CD4-positive, alpha-beta T cell (primary cell): Measurements from ENCODE around the gene KCNN3. TPM values are rescaled to one million over a fixed set of nuclear protein-coding genes. Genes with fewer than 3 reads are reported as not detected.

Experiments
- ATAC-seq: fragments of 200-7000 bp; cut with Tn5 transposase; one replicate; pipeline ENCODE4 v1.10.0; 2022; ENCODE audit warnings: mild to moderate bottlenecking; ENCODE audit not compliant: poor library complexity
- CTCF ChIA-PET: fragments of 350-600 bp; sonication (Branson Sonifier 250); formaldehyde crosslinking; loops from one replicate; lab custom pipeline; 2021; ENCODE audit warnings: antibody characterized with exemption, inconsistent platforms; lab: Charles Lee
- POLR2A ChIA-PET: fragments of 350-600 bp; sonication (Branson Sonifier 250); formaldehyde crosslinking; loops from one replicate; lab custom pipeline; 2021; ENCODE audit warnings: antibody characterized with exemption, inconsistent platforms; lab: Charles Lee
- DNase-seq, 14 experiments: peaks; one replicate each; pipeline ENCODE4 v3.0.0-alpha.2; 2013 to 2020; ENCODE audit warnings: mixed read lengths in 2 of 14
- H3K27ac ChIP-seq, 2 donors: one replicate each; pipeline versions ENCODE4 v1.5.1 to v1.7.0; 2013; ENCODE audit warnings: low read length in 2 of 2, low read depth in 1 of 2, mild to moderate bottlenecking in 1 of 2
- H3K27me3 ChIP-seq, 2 experiments: 1 replicate in 1 of 2; 2 replicates in 1 of 2; pipeline versions ENCODE4 v1.6.1 to v1.7.0; 2013; ENCODE audit warnings: low read length in 2 of 2, control low read depth in 1 of 2, mild to moderate bottlenecking in 1 of 2, moderate library complexity in 1 of 2; ENCODE audit not compliant: insufficient read depth in 2 of 2, control insufficient read depth in 1 of 2
- H3K36me3 ChIP-seq: one replicate; pipeline ENCODE4 v1.6.1; 2013; ENCODE audit warnings: low read length, control low read depth; ENCODE audit not compliant: insufficient read depth
- H3K4me1 ChIP-seq: one replicate; pipeline ENCODE4 v1.6.1; 2013; ENCODE audit warnings: low read length, control low read depth; ENCODE audit not compliant: insufficient read depth
- H3K4me3 ChIP-seq: one replicate; pipeline ENCODE4 v1.5.1; 2013; ENCODE audit warnings: mild to moderate bottlenecking, low read length, moderate library complexity
- H3K9me3 ChIP-seq, 2 experiments: 1 replicate in 1 of 2; 2 replicates in 1 of 2; pipeline versions ENCODE4 v1.6.1 to v1.7.0; 2013; ENCODE audit warnings: low read length in 2 of 2, mild to moderate bottlenecking in 2 of 2, control low read depth in 1 of 2, moderate library complexity in 1 of 2; ENCODE audit not compliant: control insufficient read depth in 1 of 2, insufficient read depth in 1 of 2
- H3K27ac Mint-ChIP-seq: one replicate; pipeline ENCODE4 v1.8.0; 2020; ENCODE audit warnings: mixed read lengths
- H3K27me3 Mint-ChIP-seq: one replicate; pipeline ENCODE4 v1.8.0; 2021; ENCODE audit warnings: mixed read lengths
- H3K36me3 Mint-ChIP-seq: one replicate; pipeline ENCODE4 v1.8.0; 2021; ENCODE audit warnings: low read depth, mixed read lengths
- H3K4me1 Mint-ChIP-seq: one replicate; pipeline ENCODE4 v1.8.0; 2021; ENCODE audit warnings: low read depth, mixed read lengths
- H3K4me3 Mint-ChIP-seq: one replicate; pipeline ENCODE4 v1.8.0; 2020; ENCODE audit warnings: mild to moderate bottlenecking, mixed read lengths
- H3K9me3 Mint-ChIP-seq: one replicate; pipeline ENCODE4 v1.8.0; 2020; ENCODE audit warnings: mixed read lengths
- intact Hi-C, 2 experiments: fragments of 100-400 bp; cut with DNase I in 1 of 2; cut with micrococcal nuclease in 1 of 2; formaldehyde crosslinking; loops; one replicate each; pipeline versions ENCODE4 v1.15.1 to v1.9.0; 2023 to 2025; cut with DNase I, micrococcal nuclease
- total RNA-seq, 174 experiments: library from RNA in 2 of 174; stranded (reverse) in 2 of 174; gene quantifications; one replicate each; pipeline ENCODE4 v1.2.3 and lab custom pipeline; 2021 to 2026
- TF ChIP-seq, protein P1 (sequence below): fragments of 200-600 bp; IDR thresholded peaks from one replicate; pipeline ENCODE4 v1.8.0; 2022; ENCODE audit warnings: antibody characterized with exemption, mild to moderate bottlenecking

The KCNN3 gene
- total RNA-seq, 2 experiments from 2014 or later: not detected

DNA sequence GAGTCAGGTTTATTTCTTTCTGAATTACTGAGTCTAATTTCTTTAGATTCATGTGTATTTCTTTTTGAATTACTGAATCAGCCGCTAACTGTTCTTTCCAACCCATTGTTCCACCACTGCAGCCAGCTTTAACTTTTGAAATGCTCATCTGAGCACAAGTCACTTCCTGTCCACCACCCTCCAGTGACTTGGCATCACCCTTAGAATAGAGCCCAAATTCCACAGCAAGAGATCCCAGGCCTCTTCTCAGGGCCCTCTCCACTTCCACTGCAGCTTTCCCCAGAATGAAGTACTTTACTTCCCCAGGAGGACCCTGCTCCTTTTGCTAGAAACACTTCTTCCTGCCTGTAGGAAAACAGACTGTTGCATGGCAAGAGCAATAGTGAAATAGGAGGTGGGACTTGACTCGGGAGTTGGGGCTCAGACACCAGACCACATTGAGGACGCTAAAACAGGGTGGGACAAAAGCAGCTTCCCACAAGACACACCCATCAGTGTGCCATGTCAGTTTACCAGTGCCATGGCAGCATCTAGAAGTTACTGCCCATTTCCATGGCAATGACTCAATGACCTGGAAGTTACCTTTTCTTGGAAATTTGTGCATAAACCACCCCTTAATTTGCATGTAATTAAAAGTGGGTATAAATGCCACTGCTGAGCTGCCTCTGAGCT, 205.6 kb downstream of the KCNN3 start:
- H3K4me1 Mint-ChIP-seq: no peaks in the 10 kb centered on the region
- ChIA-PET CTCF (interaction anchor here (1.0 to 1.2 kb wide), 2 partner anchors 31 to 43 kb away, joined by 3 read pairs; no protein-coding TSS in a partner anchor), POLR2A (interaction anchor here (1.1 kb wide), 1 partner anchor 70 kb away, joined by 3 read pairs; no protein-coding TSS in a partner anchor)
- intact Hi-C loops: loop anchor here (5.0 to 10.0 kb wide), 4 partner anchors 102 to 360 kb away; no protein-coding TSS in a partner anchor
- Histone ChIP-seq H3K4me3 (no peak overlapping the region), H3K9me3 (no peaks in the 10 kb centered on the region), H3K4me1 (no peaks in the 10 kb centered on the region), H3K36me3 (no peaks in the 10 kb centered on the region), H3K27me3 (peaks cover 0 to 4% of the 10 kb centered on the region in 2 experiments), H3K27ac (no peak overlapping the region)
- TF ChIP-seq, protein P1, sequence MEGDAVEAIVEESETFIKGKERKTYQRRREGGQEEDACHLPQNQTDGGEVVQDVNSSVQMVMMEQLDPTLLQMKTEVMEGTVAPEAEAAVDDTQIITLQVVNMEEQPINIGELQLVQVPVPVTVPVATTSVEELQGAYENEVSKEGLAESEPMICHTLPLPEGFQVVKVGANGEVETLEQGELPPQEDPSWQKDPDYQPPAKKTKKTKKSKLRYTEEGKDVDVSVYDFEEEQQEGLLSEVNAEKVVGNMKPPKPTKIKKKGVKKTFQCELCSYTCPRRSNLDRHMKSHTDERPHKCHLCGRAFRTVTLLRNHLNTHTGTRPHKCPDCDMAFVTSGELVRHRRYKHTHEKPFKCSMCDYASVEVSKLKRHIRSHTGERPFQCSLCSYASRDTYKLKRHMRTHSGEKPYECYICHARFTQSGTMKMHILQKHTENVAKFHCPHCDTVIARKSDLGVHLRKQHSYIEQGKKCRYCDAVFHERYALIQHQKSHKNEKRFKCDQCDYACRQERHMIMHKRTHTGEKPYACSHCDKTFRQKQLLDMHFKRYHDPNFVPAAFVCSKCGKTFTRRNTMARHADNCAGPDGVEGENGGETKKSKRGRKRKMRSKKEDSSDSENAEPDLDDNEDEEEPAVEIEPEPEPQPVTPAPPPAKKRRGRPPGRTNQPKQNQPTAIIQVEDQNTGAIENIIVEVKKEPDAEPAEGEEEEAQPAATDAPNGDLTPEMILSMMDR: no peak
- H3K27me3 Mint-ChIP-seq: peaks cover 18% of the 10 kb centered on the region
- H3K36me3 Mint-ChIP-seq: no peaks in the 10 kb centered on the region
- no peak overlapping the region for H3K27ac Mint-ChIP-seq
- no peak for ATAC-seq
- DNase-seq: no peak
- no peak overlapping the region for H3K4me3 Mint-ChIP-seq
- H3K9me3 Mint-ChIP-seq: no peaks in the 10 kb centered on the region

DNA sequence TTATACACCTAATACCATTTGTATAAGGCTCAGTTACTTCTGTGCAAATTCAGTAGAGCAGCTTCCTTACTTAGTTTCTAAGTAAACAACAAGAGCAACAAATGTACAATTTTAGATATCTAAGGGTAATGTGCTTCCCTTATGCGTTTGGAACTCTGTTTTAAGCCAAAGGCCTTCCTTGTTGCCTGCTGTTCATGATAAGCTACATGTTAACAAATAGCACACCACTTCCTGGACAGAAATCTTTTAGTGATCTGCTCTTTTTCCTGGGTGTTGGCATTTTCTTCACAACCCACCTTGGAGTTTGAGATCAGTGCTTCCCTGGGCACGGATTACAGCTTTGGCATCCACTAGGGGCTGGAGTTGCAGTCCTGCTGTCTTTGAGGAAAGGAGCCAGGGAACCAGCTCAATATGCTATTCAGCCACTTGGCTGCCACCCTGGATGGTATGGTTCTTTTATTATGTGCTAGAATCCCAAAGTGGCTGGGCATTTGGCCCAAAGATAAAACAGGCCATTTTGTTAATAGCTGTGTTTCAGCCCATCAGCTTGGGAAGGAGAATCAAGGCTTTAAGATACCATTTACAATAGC, 206.5 kb downstream of the KCNN3 start:
- no peaks in the 10 kb centered on the region for H3K9me3 ChIP-seq
- POLR2A ChIA-PET: interaction anchor here (1.1 kb wide), 1 partner anchor 69 kb away, joined by 3 read pairs; no protein-coding TSS in a partner anchor
- H3K4me3 ChIP-seq: no peak overlapping the region
- H3K36me3 ChIP-seq: no peaks in the 10 kb centered on the region
- H3K36me3 Mint-ChIP-seq: no peaks in the 10 kb centered on the region
- DNase-seq (no peak), ATAC-seq (no peak)
- no peaks in the 10 kb centered on the region for H3K4me1 ChIP-seq
- H3K9me3 Mint-ChIP-seq: no peaks in the 10 kb centered on the region
- H3K27me3 ChIP-seq: peaks cover 0 to 8% of the 10 kb centered on the region in 2 experiments
- H3K27ac Mint-ChIP-seq: no peak overlapping the region
- intact Hi-C loops: loop anchor here in 1 of 2 experiments (10.0 kb wide), 2 partner anchors 179 to 361 kb away; no protein-coding TSS in a partner anchor
- no peak overlapping the region for H3K4me3 Mint-ChIP-seq
- TF ChIP-seq, protein P1: no peak
- CTCF ChIA-PET: interaction anchor here (1.0 to 1.2 kb wide), 2 partner anchors 30 to 42 kb away, joined by 3 read pairs; no protein-coding TSS in a partner anchor
- H3K4me1 Mint-ChIP-seq: no peaks in the 10 kb centered on the region
- H3K27ac ChIP-seq: no peak overlapping the region
- H3K27me3 Mint-ChIP-seq: peaks cover 24% of the 10 kb centered on the region

DNA sequence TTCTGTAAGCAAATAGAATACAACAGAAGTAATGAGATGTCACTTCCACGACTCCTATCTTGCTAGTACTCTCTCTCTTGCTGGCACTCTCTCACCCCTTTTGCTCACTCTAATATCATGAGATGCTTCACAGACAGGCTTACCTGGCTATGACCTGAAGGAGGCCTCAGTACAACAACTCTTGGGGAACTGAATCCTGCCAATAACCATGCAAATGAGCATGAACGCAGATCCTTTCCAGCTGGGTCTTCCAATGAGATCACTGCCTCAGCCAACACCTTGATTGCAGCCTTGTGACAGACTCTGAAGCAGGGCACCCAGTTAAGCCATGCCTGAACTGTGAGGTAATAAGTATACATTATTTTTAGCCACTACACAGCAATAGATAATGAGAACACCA, 209.0 kb downstream of the KCNN3 start:
- ATAC-seq: no peak
- ChIA-PET POLR2A (no interaction called here), CTCF (no interaction called here)
- H3K9me3 Mint-ChIP-seq: no peaks in the 10 kb centered on the region
- H3K27ac Mint-ChIP-seq: no peak overlapping the region
- peaks cover 0 to 8% of the 10 kb centered on the region in 2 experiments for H3K27me3 ChIP-seq
- no peaks in the 10 kb centered on the region for H3K36me3 ChIP-seq
- H3K36me3 Mint-ChIP-seq: no peaks in the 10 kb centered on the region
- intact Hi-C loops: loop anchor here in 1 of 2 experiments (10.0 kb wide), 2 partner anchors 176 to 364 kb away; no protein-coding TSS in a partner anchor
- H3K4me1 Mint-ChIP-seq: no peaks in the 10 kb centered on the region
- H3K27ac ChIP-seq: no peak overlapping the region
- H3K4me3 ChIP-seq: no peak overlapping the region
- H3K9me3 ChIP-seq: no peaks in the 10 kb centered on the region
- TF ChIP-seq, protein P1: no peak
- H3K4me3 Mint-ChIP-seq: no peak overlapping the region
- no peak for DNase-seq
- H3K4me1 ChIP-seq: no peaks in the 10 kb centered on the region
- H3K27me3 Mint-ChIP-seq: peaks cover 35% of the 10 kb centered on the region
